Parathyroid adenoma (tissue), 2 donors: ENCODE results near the gene SP9.

Experiments
- H2AFZ ChIP-seq: fragments of 300-600 bp; sonication (generic); one replicate; pipeline ENCODE4 v1.7.0; 2017; ENCODE audit warnings: antibody characterized with exemption, mild to moderate bottlenecking
- H3K27ac ChIP-seq: fragments of 300-600 bp; sonication (generic); one replicate; pipeline ENCODE4 v1.7.0; 2017
- H3K27me3 ChIP-seq: fragments of 300-600 bp; sonication (generic); one replicate; pipeline ENCODE4 v1.7.0; 2017; ENCODE audit warnings: low read length; ENCODE audit not compliant: control insufficient read depth, insufficient read depth
- H3K36me3 ChIP-seq: fragments of 300-600 bp; sonication (generic); one replicate; pipeline ENCODE4 v1.7.0; 2017; ENCODE audit warnings: low read length; ENCODE audit not compliant: control insufficient read depth, insufficient read depth
- H3K4me1 ChIP-seq: fragments of 300-600 bp; sonication (generic); one replicate; pipeline ENCODE4 v1.7.0; 2017; ENCODE audit warnings: control low read depth
- H3K4me2 ChIP-seq: fragments of 300-600 bp; sonication (generic); one replicate; pipeline ENCODE4 v1.7.0; 2017; ENCODE audit warnings: low read length
- H3K4me3 ChIP-seq: fragments of 300-600 bp; sonication (generic); one replicate; pipeline ENCODE4 v1.7.0; 2017; ENCODE audit warnings: low read depth, low read length
- H3K79me2 ChIP-seq: fragments of 300-600 bp; sonication (generic); one replicate; pipeline ENCODE4 v1.7.0; 2017; ENCODE audit warnings: control low read depth
- H3K9ac ChIP-seq: fragments of 300-600 bp; sonication (generic); one replicate; pipeline ENCODE4 v1.7.0; 2017; ENCODE audit warnings: mild to moderate bottlenecking
- H3K9me3 ChIP-seq: fragments of 300-600 bp; sonication (generic); one replicate; pipeline ENCODE4 v1.7.0; 2017; ENCODE audit warnings: low read length; ENCODE audit not compliant: control insufficient read depth
- CTCF ChIP-seq: fragments of 300-600 bp; sonication (generic); IDR thresholded peaks from one replicate; pipeline ENCODE4 v1.7.0; 2017; ENCODE audit warnings: antibody characterized with exemption, mild to moderate bottlenecking
- donor health status: primary hyperparathyroidism.

Gene SP9

GRCh38 chr2:174326161-174327020 is 8.4 kb upstream of the SP9 start:
- H3K9ac ChIP-seq: no peak overlapping the region
- no peak for TF ChIP-seq CTCF

GRCh38 chr2:174327021-174327840 is 7.5 kb upstream of the SP9 start:
- no peaks in the 10 kb centered on the region for H3K4me1 ChIP-seq
- TF ChIP-seq CTCF: no peak
- no peaks in the 10 kb centered on the region for H3K9me3 ChIP-seq
- H3K4me2 ChIP-seq: no peak overlapping the region
- H3K4me3 ChIP-seq: no peak overlapping the region
- H3K27ac ChIP-seq: no peak overlapping the region
- H3K27me3 ChIP-seq: peaks cover 39% of the 10 kb centered on the region
- H3K36me3 ChIP-seq: no peaks in the 10 kb centered on the region
- no peak overlapping the region for H3K9ac ChIP-seq
- no peaks in the 10 kb centered on the region for H3K79me2 ChIP-seq
- H2AFZ ChIP-seq: no peak overlapping the region

More at GRCh38 chr2:174326161-174327020, 8.4 kb upstream of the SP9 start:
- Histone ChIP-seq H3K9me3 (no peaks in the 10 kb centered on the region), H3K4me3 (no peak overlapping the region), H2AFZ (no peak overlapping the region), H3K36me3 (no peaks in the 10 kb centered on the region), H3K27me3 (peaks cover 32% of the 10 kb centered on the region), H3K79me2 (no peaks in the 10 kb centered on the region), H3K4me2 (peak overlapping the region; percentile 37), H3K27ac (no peak overlapping the region), H3K4me1 (no peaks in the 10 kb centered on the region)

GRCh38 chr2:174327841-174328113 is 7.0 kb upstream of the SP9 start:
- no peaks in the 10 kb centered on the region for H3K79me2 ChIP-seq
- no peak overlapping the region for H3K4me3 ChIP-seq
- H3K27ac ChIP-seq: no peak overlapping the region
- no peaks in the 10 kb centered on the region for H3K9me3 ChIP-seq
- no peaks in the 10 kb centered on the region for H3K36me3 ChIP-seq
- H3K9ac ChIP-seq: no peak overlapping the region
- H2AFZ ChIP-seq: no peak overlapping the region
- H3K4me1 ChIP-seq: no peaks in the 10 kb centered on the region
- no peak for TF ChIP-seq CTCF
- peaks cover 39% of the 10 kb centered on the region for H3K27me3 ChIP-seq
- no peak overlapping the region for H3K4me2 ChIP-seq

- no peak overlapping the region for H2AFZ ChIP-seq
- no peak overlapping the region for H3K4me2 ChIP-seq
- H3K9ac ChIP-seq: no peak overlapping the region
- TF ChIP-seq CTCF: no peak
- H3K27me3 ChIP-seq: peaks cover 42% of the 10 kb centered on the region
- no peaks in the 10 kb centered on the region for H3K9me3 ChIP-seq
- H3K27ac ChIP-seq: no peak overlapping the region
- H3K36me3 ChIP-seq: no peaks in the 10 kb centered on the region
- no peaks in the 10 kb centered on the region for H3K4me1 ChIP-seq
- no peaks in the 10 kb centered on the region for H3K79me2 ChIP-seq
- no peak overlapping the region for H3K4me3 ChIP-seq
Measured at GRCh38 chr2:174328114-174328960, 6.4 kb upstream of the SP9 start.
